Endothelial cell of umbilical vein (primary cell): ENCODE results near the gene CEMIP. TPM values are rescaled to one million over a fixed set of nuclear protein-coding genes. Genes with fewer than 3 reads are reported as not detected.

Experiments used
- BruUV-seq: library from RNA; stranded (reverse); fragments of 400-500 nt; replicated peaks from 2 replicates; lab custom pipeline; 2021; lab: Mats Ljungman, UMichigan
- CTCF ChIA-PET: fragments of 300-600, 350-600 bp; sonication (Branson Sonifier 250); formaldehyde crosslinking; loops from one replicate; lab custom pipeline; 2021; ENCODE audit warnings: antibody characterized with exemption, inconsistent platforms; lab: Charles Lee
- POLR2A ChIA-PET: fragments of 300-600, 350-600 bp; sonication (Branson Sonifier 250); formaldehyde crosslinking; loops from one replicate; lab custom pipeline; 2021; ENCODE audit warnings: antibody characterized with exemption, inconsistent platforms; lab: Charles Lee
- DNase-seq: peaks from one replicate; pipeline ENCODE4 v3.0.0-alpha.2; 2011; ENCODE audit warnings: low read depth, low spot score
- FAIRE-seq: peaks from 2 replicates; lab custom pipeline; 2011; peaks lifted over from hg19 to GRCh38; lab: Jason Lieb, UNC
- H2AFZ ChIP-seq: 2 replicates; pipeline ENCODE4 v1.6.0; 2012; ENCODE audit warnings: low read depth, low read length, control low read depth, inconsistent platforms
- H3K27ac ChIP-seq: 2 replicates; pipeline ENCODE4 v1.5.1; 2011; ENCODE audit warnings: low read depth, mild to moderate bottlenecking, control low read depth, low read length, moderate library complexity; ENCODE audit not compliant: insufficient read depth
- H3K27me3 ChIP-seq, 2 experiments: 2 replicates each; pipeline versions ENCODE4 v1.6.0 to v1.6.1; 2011; ENCODE audit warnings: low read length in 2 of 2, mixed read lengths in 1 of 2; ENCODE audit not compliant: control insufficient read depth in 2 of 2, insufficient read depth in 2 of 2
- H3K36me3 ChIP-seq, 2 experiments: 2 replicates in 1 of 2; 3 replicates in 1 of 2; pipeline ENCODE4 v1.5.1; 2011; ENCODE audit warnings: low read length in 2 of 2, mild to moderate bottlenecking in 1 of 2, moderate library complexity in 1 of 2; ENCODE audit not compliant: control insufficient read depth in 2 of 2, insufficient read depth in 2 of 2; ENCODE audit errors: extremely low read depth in 1 of 2
- H3K4me1 ChIP-seq: 3 replicates; pipeline ENCODE4 v1.5.1; 2011; ENCODE audit warnings: mild to moderate bottlenecking, low read length; ENCODE audit not compliant: control insufficient read depth, insufficient read depth; ENCODE audit errors: extremely low read depth
- H3K4me2 ChIP-seq: 2 replicates; pipeline ENCODE4 v1.6.1; 2011; ENCODE audit warnings: low read length, control low read depth, mixed read lengths; ENCODE audit not compliant: insufficient read depth
- H3K4me3 ChIP-seq, 3 experiments: fragments of 200-600 bp in 1 of 3; sonication (generic), shearing (Covaris generic) in 1 of 3; replicated peaks in 1 of 3; 2 replicates each; pipeline ENCODE4 v1.5.1; 2011 to 2016; ENCODE audit warnings: control low read depth in 3 of 3, low read length in 3 of 3, mild to moderate bottlenecking in 2 of 3, inconsistent platforms in 1 of 3, low read depth in 1 of 3, moderate library complexity in 1 of 3; ENCODE audit not compliant: insufficient read depth in 1 of 3
- H3K79me2 ChIP-seq: 2 replicates; pipeline ENCODE4 v1.6.0; 2012; ENCODE audit warnings: low read length, inconsistent platforms; ENCODE audit not compliant: control insufficient read depth, insufficient read depth
- H3K9ac ChIP-seq: replicated peaks from 2 replicates; pipeline ENCODE3; 2011; ENCODE audit warnings: low read length, control low read depth; ENCODE audit not compliant: insufficient read depth; ENCODE audit errors: extremely low read depth
- H3K9me1 ChIP-seq: replicated peaks from 3 replicates; pipeline ENCODE4 v1.6.0; 2011; ENCODE audit warnings: mild to moderate bottlenecking, low read length; ENCODE audit not compliant: control insufficient read depth, insufficient read depth; ENCODE audit errors: extremely low read depth
- H3K9me3 ChIP-seq: replicated peaks from 2 replicates; pipeline ENCODE4 v1.5.1; 2012; ENCODE audit warnings: low read length, inconsistent platforms; ENCODE audit not compliant: control insufficient read depth, insufficient read depth
- H4K20me1 ChIP-seq: replicated peaks from 2 replicates; pipeline ENCODE3; 2011; ENCODE audit warnings: mild to moderate bottlenecking, low read length; ENCODE audit not compliant: control insufficient read depth, insufficient read depth; ENCODE audit errors: extremely low read depth
- EZH2 ChIP-seq: IDR thresholded peaks from 2 replicates; pipeline ENCODE4 v1.6.1; 2012; ENCODE audit warnings: borderline replicate concordance, low read depth, mild to moderate bottlenecking, moderate library complexity, low read length, inconsistent platforms; ENCODE audit not compliant: severe bottlenecking
- FOS ChIP-seq: IDR thresholded peaks from 2 replicates; pipeline ENCODE4 v1.6.1; 2011; ENCODE audit warnings: mild to moderate bottlenecking, low read length, moderate library complexity, borderline replicate concordance; ENCODE audit not compliant: insufficient read depth
- GATA2 ChIP-seq: IDR thresholded peaks from 2 replicates; pipeline ENCODE4 v1.7.0; 2011; ENCODE audit warnings: low read depth, mild to moderate bottlenecking, moderate library complexity, mixed read lengths, low read length; ENCODE audit not compliant: insufficient read length, insufficient read depth
- JUN ChIP-seq: IDR thresholded peaks from 2 replicates; pipeline ENCODE4 v1.6.1; 2011; ENCODE audit warnings: borderline replicate concordance, low read depth; ENCODE audit not compliant: insufficient read length, insufficient read depth
- MYC ChIP-seq: IDR thresholded peaks from one replicate; pipeline ENCODE4 v1.6.1; 2011; ENCODE audit warnings: mild to moderate bottlenecking, low read depth, low read length
- dilution Hi-C: fragments of 300-500 bp; cut with MboI; formaldehyde crosslinking; loops from one replicate; pipeline ENCODE4 v1.15.0; 2019; ENCODE audit warnings: low sequenced_read_pairs; ENCODE audit not compliant: extremely low pct_ligation_motif_present
- intact Hi-C: fragments of 100-400 bp; cut with micrococcal nuclease; formaldehyde crosslinking; loops from one replicate; pipeline ENCODE4 v1.10.0; 2022
- polyA plus RNA-seq, 4 experiments: library from polyadenylated mRNA; depleted of rRNA in 3 of 4; stranded (reverse) in 3 of 4; unstranded in 1 of 4; fragments of >200 nt; gene quantifications; 2 replicates each; pipeline versions ENCODE4 v1.2.1 to v1.2.3, GENCODE V29; 2011 to 2012; ENCODE audit warnings: missing spikeins in 1 of 4
- total RNA-seq: library from RNA; stranded (reverse); gene quantifications from 2 replicates; pipeline ENCODE4 v1.2.3, GENCODE V29; 2021
- TF ChIP-seq, protein P1 (sequence below): IDR thresholded peaks from 2 replicates; pipeline ENCODE4 v1.6.1; 2011; ENCODE audit not compliant: insufficient read depth, insufficient read length

Gene CEMIP
- total and polyA plus RNA-seq, 2 donors (not counting 3 experiments of a cell fraction or from before 2014, with no cell fraction given): 0.01 TPM; not detected in 1

DNA sequence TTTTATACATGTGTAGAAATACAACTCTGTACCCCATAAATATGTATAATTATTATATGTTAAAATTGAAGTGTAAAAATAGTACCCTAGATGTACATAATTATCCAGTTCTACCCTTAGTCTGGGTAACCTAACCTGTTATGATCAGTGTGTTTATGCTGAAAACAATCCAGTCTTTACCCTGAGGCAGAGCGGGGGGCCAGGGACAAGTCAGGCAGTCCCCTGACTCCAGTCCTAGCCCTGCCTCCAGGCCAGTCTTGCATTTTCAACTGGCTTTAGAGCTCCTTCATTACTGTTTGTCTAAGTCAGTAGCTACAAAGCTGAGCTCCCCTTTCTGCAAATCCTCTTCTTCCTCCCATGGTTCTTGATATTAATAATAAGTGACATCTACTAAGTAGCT, 207.3 kb downstream of the CEMIP start:
- DNase-seq (no peak), FAIRE-seq (no peak)
- Histone ChIP-seq H3K36me3 (peaks cover 0 to 2% of the 10 kb centered on the region in 2 experiments), H3K9me3 (no peaks in the 10 kb centered on the region), H3K27ac (no peak overlapping the region), H4K20me1 (peaks cover 2% of the 10 kb centered on the region), H3K27me3 (no peaks in the 10 kb centered on the region), H3K4me2 (no peak overlapping the region), H3K4me3 (no peak overlapping the region), H3K4me1 (peaks cover 18% of the 10 kb centered on the region), H2AFZ (no peak overlapping the region), H3K9ac (no peak overlapping the region), H3K79me2 (peaks cover 59% of the 10 kb centered on the region), H3K9me1 (no peaks in the 10 kb centered on the region)
- dilution Hi-C loops: no loop called here
- POLR2A ChIA-PET: no interaction called here
- no TSS peak for BruUV-seq
- CTCF ChIA-PET: interaction anchor here (1.3 to 4.8 kb wide), 3 partner anchors 122 to 279 kb away, joined by 3 to 20 read pairs (median 6); no protein-coding TSS in a partner anchor
- intact Hi-C loops: no loop called here
- TF ChIP-seq, protein P1, sequence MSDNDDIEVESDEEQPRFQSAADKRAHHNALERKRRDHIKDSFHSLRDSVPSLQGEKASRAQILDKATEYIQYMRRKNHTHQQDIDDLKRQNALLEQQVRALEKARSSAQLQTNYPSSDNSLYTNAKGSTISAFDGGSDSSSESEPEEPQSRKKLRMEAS: no peak
- no peak for TF ChIP-seq JUN

DNA sequence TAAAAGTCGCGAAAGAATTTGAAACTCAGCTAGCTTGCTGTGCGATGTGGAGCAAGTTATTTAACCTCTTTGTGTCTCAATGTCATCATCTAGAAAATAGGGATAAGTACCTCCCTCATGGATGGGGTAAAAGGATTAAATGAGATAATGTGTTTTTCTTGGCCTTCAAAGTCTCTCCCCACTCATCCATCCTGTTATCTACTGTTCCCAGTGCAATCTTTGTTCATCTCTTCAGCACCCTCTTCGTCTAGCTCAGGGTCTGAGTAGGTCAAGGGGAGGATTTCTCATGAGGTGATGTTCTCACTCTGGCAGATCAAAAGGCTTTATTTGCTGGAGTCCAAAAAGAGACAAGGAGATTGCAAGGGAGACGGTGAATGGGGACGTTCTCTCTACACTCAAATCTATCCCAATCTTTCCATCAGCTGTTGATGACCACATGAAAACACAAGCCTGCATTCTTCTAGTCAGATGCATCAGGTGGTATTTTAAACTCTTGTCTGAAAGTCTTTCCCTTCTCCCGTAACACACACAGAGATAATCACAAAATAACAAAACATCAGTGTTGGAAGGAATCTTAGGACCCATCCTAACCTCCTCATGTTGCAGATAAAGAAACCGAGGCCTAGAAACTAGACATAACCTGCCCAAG, 209.1 kb downstream of the CEMIP start:
- Histone ChIP-seq H3K4me3 (peak overlapping the region in 1 of 3 experiments; percentile 77), H3K9ac (peak overlapping the region; percentile 0), H3K27ac (no peak overlapping the region), H3K9me3 (no peaks in the 10 kb centered on the region), H2AFZ (no peak overlapping the region), H4K20me1 (peaks cover 2% of the 10 kb centered on the region), H3K36me3 (no peaks in the 10 kb centered on the region), H3K27me3 (no peaks in the 10 kb centered on the region), H3K9me1 (no peaks in the 10 kb centered on the region), H3K4me1 (peaks cover 18% of the 10 kb centered on the region), H3K4me2 (peak overlapping the region; percentile 82), H3K79me2 (peaks cover 54% of the 10 kb centered on the region)
- TF ChIP-seq FOS (no peak), MYC (no peak), EZH2 (no peak), GATA2 (no peak)
- dilution Hi-C loops: no loop called here
- peak; percentile 33 for FAIRE-seq
- intact Hi-C loops: no loop called here
- DNase-seq: no peak
- CTCF ChIA-PET: interaction anchor here (1.5 to 4.8 kb wide), 2 partner anchors 9 to 277 kb away, joined by 4 to 20 read pairs; no protein-coding TSS in a partner anchor
- POLR2A ChIA-PET: interaction anchor here (0.7 kb wide), 1 partner anchor 35 kb away, joined by 4 read pairs; no protein-coding TSS in a partner anchor
- no TSS peak for BruUV-seq
